Adipose tissue (tissue), 3 donors: ENCODE data around the gene S100A2. TPM values are rescaled to one million over a fixed set of nuclear protein-coding genes. Genes with fewer than 3 reads are reported as not detected.
"Not testable (repeated sequence)": the region's sequence is repeated elsewhere in the genome, so short reads cannot be mapped to it uniquely, and the experiment has no call there.

Source experiments
- H3K27ac ChIP-seq: one replicate; pipeline ENCODE4 v1.5.1; 2013; ENCODE audit warnings: low read depth, low read length
- WGBS, 3 donors: extraction: QIAGEN DNeasy Blood & Tissue Kit; methylation state at CpG; one replicate each; pipeline ENCODE4 v1.1.7; 2013; 5-methylcytosine and 5-hydroxymethylcytosine counted together
- polyA plus RNA-seq, 3 donors: library from polyadenylated mRNA; stranded (reverse); fragments of 200-250 nt; gene quantifications; one replicate each; pipeline ENCODE4 v1.2.3, GENCODE V29; 2013
- donor health status: healthy with polysubstance abuse.
- donor health status: Bipolar disorder and iron deficiency.
- donor health status: healthy.

Gene S100A2
- polyA plus RNA-seq, 3 donors, result 0.52 to 4.4 (median 2.1) TPM

- WGBS, 3 donors, result 75 to 77% (median 76%) methylated on average over 13 to 14 of the region's 14 CpGs
- H3K27ac ChIP-seq, result not testable (repeated sequence)
These were observed 43.1 kb downstream of the S100A2 start for GRCh38 chr1:153522353-153523048.

- 97 to 98% (median 97%) methylated on average over 30 to 37 of the region's 37 CpGs for WGBS, 3 donors
- not testable (repeated sequence) for H3K27ac ChIP-seq
These were observed 43.8 kb downstream of the S100A2 start for GRCh38 chr1:153521808-153522207.

- no peak overlapping the region for H3K27ac ChIP-seq
- 86 to 97% (median 97%) methylated on average over 4 of the region's 4 CpGs for WGBS, 3 donors
These were observed 44.7 kb downstream of the S100A2 start for GRCh38 chr1:153520818-153521476.

GRCh38 chr1:153520137-153520691, 45.4 kb downstream of the S100A2 start:
- 43 to 90% (median 84%) methylated on average over 4 to 5 of the region's 5 CpGs for whole genome bisulfite sequencing, 3 donors
- H3K27ac ChIP-seq, result not testable (repeated sequence)

DNA sequence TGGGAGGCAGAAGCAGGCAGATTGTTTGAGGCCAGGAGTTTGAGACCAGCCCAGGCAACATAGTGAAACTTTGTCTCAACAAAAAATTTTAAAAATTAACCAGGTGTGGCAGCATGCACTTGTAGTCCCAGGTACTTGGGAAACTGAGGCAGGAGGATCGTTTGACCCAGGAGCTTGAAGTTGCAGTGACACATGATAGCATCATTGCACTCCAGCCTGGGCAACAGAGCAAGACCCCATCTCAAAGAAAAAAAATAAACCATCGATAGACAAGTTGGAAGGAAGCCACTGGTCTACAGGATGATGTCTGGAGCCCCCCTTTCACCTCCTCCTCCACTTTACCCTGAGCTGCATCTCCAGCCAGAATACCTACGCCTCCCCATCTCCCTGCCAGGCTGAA, 46.4 kb downstream of the S100A2 start:
- WGBS, 3 donors, result 74 to 92% (median 89%) methylated on average over 3 of the region's 3 CpGs
- H3K27ac ChIP-seq, result no peak overlapping the region

GRCh38 chr1:153515504-153516394, 49.9 kb downstream of the S100A2 start:
- H3K27ac ChIP-seq, result no peak overlapping the region
- 37 to 51% (median 44%) methylated on average over 8 of the region's 8 CpGs for WGBS, 3 donors

DNA sequence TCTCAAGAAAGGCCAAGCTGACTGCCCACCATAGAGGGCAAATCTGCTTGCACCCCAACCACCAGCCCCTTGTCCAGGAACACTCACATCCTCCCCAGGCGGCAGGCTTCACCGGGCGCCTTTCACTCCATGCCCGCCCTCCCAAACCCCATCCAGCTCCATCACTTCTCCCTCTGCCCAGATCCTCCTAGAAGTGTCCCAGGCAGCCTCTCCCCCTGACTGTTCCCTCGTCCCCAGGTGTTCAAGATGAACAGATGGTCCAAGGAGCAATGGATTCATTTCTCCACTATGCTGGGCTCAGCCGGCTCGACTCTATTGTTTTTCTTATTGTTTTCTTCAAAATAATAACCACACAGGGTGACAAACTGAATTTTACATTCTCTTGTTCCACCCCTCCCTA, 52.0 kb downstream of the S100A2 start:
- H3K27ac ChIP-seq, result no peak overlapping the region
- WGBS, 3 donors, result 90 to 98% (median 95%) methylated on average over 7 of the region's 7 CpGs

- no peak overlapping the region for H3K27ac ChIP-seq
- WGBS, 3 donors, result 52 to 69% (median 64%) methylated on average over 3 of the region's 3 CpGs
These were observed 52.6 kb downstream of the S100A2 start for GRCh38 chr1:153513023-153513422.

Other genes with a start within 250 kb of the S100A2 start
- not detected for gene PGLYRP4, start 217.0 kb downstream of the S100A2 start, polyA plus RNA-seq
- 1,000 to 10,000 TPM in 2 of 3 donors, 100 to 1,000 TPM in 1; 139 to 5,641 (median 2,681) TPM for gene S100A9, start 208.0 kb downstream of the S100A2 start, polyA plus RNA-seq
- 100 to 1,000 TPM in 2 of 3 donors, 1 to 10 TPM in 1; 6.1 to 551 (median 150) TPM for gene S100A12, start 190.2 kb downstream of the S100A2 start, polyA plus RNA-seq
- 1,000 to 10,000 TPM in 2 of 3 donors, 10 to 100 TPM in 1; 51.8 to 2,570 (median 1,218) TPM for gene S100A8, start 174.8 kb downstream of the S100A2 start, polyA plus RNA-seq
- not detected for gene S100A7A, start 149.3 kb downstream of the S100A2 start, polyA plus RNA-seq
- gene S100A7, start 105.2 kb downstream of the S100A2 start, polyA plus RNA-seq, result under 1 TPM in 1 of 3 donors, not detected in 2; 0.76 TPM
- gene S100A6, start 29.9 kb downstream of the S100A2 start, polyA plus RNA-seq, result 1,000 to 10,000 TPM in 2 of 3 donors, 100 to 1,000 TPM in 1; 125 to 3,055 (median 1,599) TPM
- gene S100A5, start 24.9 kb downstream of the S100A2 start, polyA plus RNA-seq, result under 1 TPM in 1 of 3 donors, not detected in 2; 0.90 TPM
- 1,000 to 10,000 TPM in 1 of 3 donors, 100 to 1,000 TPM in 1, 10 to 100 TPM in 1; 46.0 to 3,087 (median 447) TPM for gene S100A4, start 20.0 kb downstream of the S100A2 start, polyA plus RNA-seq
- gene S100A3, start 16.6 kb downstream of the S100A2 start, polyA plus RNA-seq, result 1 to 10 TPM in 2 of 3 donors, under 1 TPM in 1; 0.37 to 7.2 (median 7.0) TPM
- 100 to 1,000 TPM in 2 of 3 donors, 10 to 100 TPM in 1; 30.9 to 175 (median 160) TPM for gene S100A16, start 47.3 kb upstream of the S100A2 start, polyA plus RNA-seq
- 10 to 100 TPM in 1 of 3 donors, 1 to 10 TPM in 2; 1.6 to 12.9 (median 9.7) TPM for gene S100A14, start 50.5 kb upstream of the S100A2 start, polyA plus RNA-seq
- 100 to 1,000 TPM in 2 of 3 donors, 10 to 100 TPM in 1; 51.7 to 532 (median 205) TPM for gene S100A13, start 61.7 kb upstream of the S100A2 start, polyA plus RNA-seq
- gene S100A1, start 62.6 kb upstream of the S100A2 start, polyA plus RNA-seq, result 100 to 1,000 TPM in 1 of 3 donors, 10 to 100 TPM in 1, 1 to 10 TPM in 1; 6.7 to 100 (median 31.7) TPM
- 10 to 100 TPM; 35.6 to 43.7 (median 40.3) TPM for gene CHTOP, start 68.2 kb upstream of the S100A2 start, polyA plus RNA-seq
- gene SNAPIN, start 92.9 kb upstream of the S100A2 start, polyA plus RNA-seq, result 10 to 100 TPM; 15.2 to 52.2 (median 49.1) TPM
- gene ILF2, start 105.1 kb upstream of the S100A2 start, polyA plus RNA-seq, result 100 to 1,000 TPM in 1 of 3 donors, 10 to 100 TPM in 2; 56.3 to 111 (median 89.5) TPM
- gene NPR1, start 112.8 kb upstream of the S100A2 start, polyA plus RNA-seq, result 100 to 1,000 TPM in 1 of 3 donors, 10 to 100 TPM in 2; 14.9 to 176 (median 81.7) TPM
- 10 to 100 TPM; 17.8 to 31.3 (median 28.0) TPM for gene INTS3, start 162.2 kb upstream of the S100A2 start, polyA plus RNA-seq
- 100 to 1,000 TPM in 1 of 3 donors, 10 to 100 TPM in 2; 22.2 to 111 (median 83.7) TPM for gene SLC27A3, start 209.6 kb upstream of the S100A2 start, polyA plus RNA-seq